Heart left ventricle (tissue), 13 donors: ENCODE data around the gene NUDT3.

ENCODE experiments used
- CTCF ChIP-seq, 12 donors: fragments of 200-600 bp; sonication (generic) in 4 of 12; IDR thresholded peaks; one replicate each; pipeline versions ENCODE4 v1.5.0 to v1.8.0; 2018 to 2022; ENCODE audit warnings: antibody characterized with exemption in 12 of 12, mild to moderate bottlenecking in 5 of 12
- POLR2A ChIP-seq, 2 donors: fragments of 450-650 bp; IDR thresholded peaks; one replicate each; pipeline ENCODE4 v1.6.1; 2017; ENCODE audit warnings: antibody characterized with exemption in 2 of 2, mild to moderate bottlenecking in 2 of 2, moderate library complexity in 2 of 2
- donor health status: ischemic (EF 13 %, LVEDD 7.1; RV severe dilation, severe dysfunction).
- donor health status: DM: no; HTN: yes; CAD: no.
- donor health status: DM: no; HTN: no; CAD: no.
- donor health status: ischemic (EF 25% LVEDD 6.9; RV normal size, moderate dysfunction).
- donor health status: ischemic (EF 25% LVEDD 5.7; RV mildly dilated, moderate dysfunction).
- donor health status: ischemic (EF 35%, LVEDD 5.7; RV mildly dilated, moderate dysfunction).
- donor health status: nonischemic (EF 11% LVEDD 7.7; RV severe dilation, severe dysfunction).
- donor health status: DM: yes; HTN: yes; CAD: no.
- donor health status: PGD.
- donor health status: ischemic (EF 29% LVEDD 5.4; RV normal size, mild dysfunction).
- donor health status: nonischemic (EF 23%, LVEDD 6.1; RV moderate dilation, normal function).

GRCh38 chr6:34339971-34340370 lies 52.5 kb downstream of the NUDT3 start:
- no peak for TF ChIP-seq POLR2A (IDR thresholded peaks at IDR 0.05)
- TF ChIP-seq CTCF (IDR thresholded peaks at IDR 0.05) = no peak
